Endodermal cell (in vitro differentiated cells): Measurements from ENCODE around the gene LILRA2. TPM values are rescaled to one million over a fixed set of nuclear protein-coding genes. Genes with fewer than 3 reads are reported as not detected.
"Not testable (repeated sequence)": the region's sequence is repeated elsewhere in the genome, so short reads cannot be mapped to it uniquely, and the experiment has no call there.

ENCODE experiments used
- DNase-seq: peaks from one replicate; pipeline ENCODE4 v3.0.0-alpha.2; 2017
- H3K27ac ChIP-seq: 2 replicates; pipeline ENCODE4 v1.5.1; 2013; ENCODE audit warnings: mild to moderate bottlenecking, low read depth, low read length, moderate library complexity
- H3K27me3 ChIP-seq: 2 replicates; pipeline ENCODE4 v1.6.1; 2013; ENCODE audit warnings: mild to moderate bottlenecking, low read length, moderate library complexity; ENCODE audit not compliant: insufficient read depth, control insufficient read depth, poor library complexity, severe bottlenecking
- H3K36me3 ChIP-seq: 2 replicates; pipeline ENCODE4 v1.7.0; 2013; ENCODE audit warnings: mild to moderate bottlenecking, low read length, moderate library complexity; ENCODE audit not compliant: control insufficient read depth, insufficient read depth
- H3K4me1 ChIP-seq: one replicate; pipeline ENCODE4 v1.7.0; 2013; ENCODE audit warnings: low read length; ENCODE audit not compliant: control insufficient read depth, insufficient read depth
- H3K4me3 ChIP-seq: 2 replicates; pipeline ENCODE4 v1.5.1; 2013; ENCODE audit warnings: mild to moderate bottlenecking, low read length, moderate library complexity
- H3K9ac ChIP-seq: 2 replicates; pipeline ENCODE4 v1.6.1; 2013; ENCODE audit warnings: mild to moderate bottlenecking, low read length, moderate library complexity; ENCODE audit not compliant: poor library complexity, severe bottlenecking; ENCODE audit errors: extremely low read depth
- H3K9me3 ChIP-seq: 2 replicates; pipeline ENCODE4 v1.6.1; 2013; ENCODE audit warnings: mild to moderate bottlenecking, low read length, moderate library complexity; ENCODE audit not compliant: control insufficient read depth
- H3K27ac Mint-ChIP-seq: 2 replicates; pipeline ENCODE4 v1.8.0; 2020; ENCODE audit warnings: mixed read lengths
- H3K27me3 Mint-ChIP-seq: 2 replicates; pipeline ENCODE4 v1.8.0; 2021; ENCODE audit warnings: mild to moderate bottlenecking, mixed read lengths; ENCODE audit not compliant: insufficient read depth
- H3K36me3 Mint-ChIP-seq: 2 replicates; pipeline ENCODE4 v1.8.0; 2020; ENCODE audit warnings: low read depth, mixed read lengths
- H3K4me1 Mint-ChIP-seq: 2 replicates; pipeline ENCODE4 v1.8.0; 2020; ENCODE audit warnings: mixed read lengths
- H3K4me3 Mint-ChIP-seq: 2 replicates; pipeline ENCODE4 v1.8.0; 2020; ENCODE audit warnings: mild to moderate bottlenecking, moderate library complexity, mixed read lengths
- H3K9me3 Mint-ChIP-seq: 2 replicates; pipeline ENCODE4 v1.8.0; 2020; ENCODE audit warnings: mild to moderate bottlenecking, mixed read lengths
- CTCF ChIP-seq: fragments of 200-600 bp; sonication (generic); conservative IDR thresholded peaks from 2 replicates; pipeline ENCODE4 v1.5.0; 2021; ENCODE audit warnings: antibody characterized with exemption, mild to moderate bottlenecking
- WGBS, 2 experiments: methylation state at CpG; one replicate each; pipeline versions ENCODE4 v1.1.5 to v1.1.7; 2013; ENCODE audit warnings: missing lambda C conversion rate in 2 of 2, mixed read lengths in 1 of 2; ENCODE audit not compliant: insufficient coverage in 1 of 2, insufficient read length in 1 of 2; 5-methylcytosine and 5-hydroxymethylcytosine counted together
- total RNA-seq, 2 donors: library from RNA; stranded (reverse); fragmentation: NEBNext Ultra II Directional in 1 of 2; extraction: Animal tissue kit (Norgen Biotek cat#: 25700) in 1 of 2; gene quantifications; 2 replicates in 1 of 2; 3 replicates in 1 of 2; pipeline ENCODE4 v1.2.1, GENCODE V29; 2021

LILRA2 gene
- total RNA-seq, 2 donors from 2014 or later = not detected

- H3K9me3 Mint-ChIP-seq = peaks cover 93% of the 10 kb centered on the region
- H3K9ac ChIP-seq, H3K27me3 Mint-ChIP-seq, H3K36me3 ChIP-seq, H3K4me3 Mint-ChIP-seq, H3K4me3 ChIP-seq, H3K27ac Mint-ChIP-seq, DNase-seq, H3K27ac ChIP-seq, H3K4me1 Mint-ChIP-seq, H3K4me1 ChIP-seq, H3K27me3 ChIP-seq, H3K36me3 Mint-ChIP-seq: not testable (repeated sequence)
- peaks cover 36% of the 10 kb centered on the region for H3K9me3 ChIP-seq
- WGBS, 2 experiments = 53 to 74% methylated on average over 2 to 9 of the region's 9 CpGs
These were observed 20.5 kb downstream of the LILRA2 start for GRCh38 chr19:54593931-54594626.

GRCh38 chr19:54594737-54595136 lies 21.1 kb downstream of the LILRA2 start:
- 80 to 81% methylated on average over 1 to 5 of the region's 5 CpGs for WGBS, 2 experiments
- Histone ChIP-seq H3K9ac (no peak overlapping the region), H3K27ac (no peak overlapping the region), H3K36me3 (no peaks in the 10 kb centered on the region), H3K4me3 (no peak overlapping the region), H3K27me3 (no peaks in the 10 kb centered on the region), H3K9me3 (peaks cover 30% of the 10 kb centered on the region), H3K4me1 (no peaks in the 10 kb centered on the region)
- Mint-ChIP-seq H3K4me1 (no peaks in the 10 kb centered on the region), H3K36me3 (no peaks in the 10 kb centered on the region), H3K27ac (no peak overlapping the region), H3K4me3 (no peak overlapping the region), H3K9me3 (peaks cover 89% of the 10 kb centered on the region), H3K27me3 (no peaks in the 10 kb centered on the region)
- no peak for TF ChIP-seq CTCF
- no peak for DNase-seq

- not testable (repeated sequence) for H3K27ac ChIP-seq, DNase-seq, H3K36me3 ChIP-seq, H3K4me1 ChIP-seq, H3K4me3 ChIP-seq, H3K4me3 Mint-ChIP-seq, H3K36me3 Mint-ChIP-seq, H3K27me3 ChIP-seq, H3K9ac ChIP-seq, H3K4me1 Mint-ChIP-seq, H3K27me3 Mint-ChIP-seq, H3K27ac Mint-ChIP-seq
- peaks cover 89% of the 10 kb centered on the region for H3K9me3 Mint-ChIP-seq
- H3K9me3 ChIP-seq = peaks cover 31% of the 10 kb centered on the region
- WGBS, 2 experiments = 73 to 81% methylated on average over 9 to 26 of the region's 26 CpGs
These were observed 22.3 kb downstream of the LILRA2 start for GRCh38 chr19:54595680-54596436.

GRCh38 chr19:54600212-54600611 lies 26.6 kb downstream of the LILRA2 start:
- no peak overlapping the region for H3K27ac ChIP-seq
- H3K27me3 Mint-ChIP-seq = no peaks in the 10 kb centered on the region
- H3K4me3 ChIP-seq = no peak overlapping the region
- no peaks in the 10 kb centered on the region for H3K36me3 Mint-ChIP-seq
- H3K4me1 Mint-ChIP-seq = no peaks in the 10 kb centered on the region
- peaks cover 61% of the 10 kb centered on the region for H3K9me3 ChIP-seq
- H3K27me3 ChIP-seq = no peaks in the 10 kb centered on the region
- no peak overlapping the region for H3K9ac ChIP-seq
- no peak overlapping the region for H3K27ac Mint-ChIP-seq
- H3K9me3 Mint-ChIP-seq = peaks cover 83% of the 10 kb centered on the region
- no peak for DNase-seq
- H3K4me1 ChIP-seq = no peaks in the 10 kb centered on the region
- no peak overlapping the region for H3K4me3 Mint-ChIP-seq
- 38 to 62% methylated on average over 1 to 5 of the region's 5 CpGs for WGBS, 2 experiments
- H3K36me3 ChIP-seq = no peaks in the 10 kb centered on the region
- TF ChIP-seq CTCF = no peak
